ENCODE measurements around the gene MOSPD3.
A peak's percentile ranks its signal among the peaks of the same experiment; 100 is the strongest.

The MOSPD3 gene

DNA sequence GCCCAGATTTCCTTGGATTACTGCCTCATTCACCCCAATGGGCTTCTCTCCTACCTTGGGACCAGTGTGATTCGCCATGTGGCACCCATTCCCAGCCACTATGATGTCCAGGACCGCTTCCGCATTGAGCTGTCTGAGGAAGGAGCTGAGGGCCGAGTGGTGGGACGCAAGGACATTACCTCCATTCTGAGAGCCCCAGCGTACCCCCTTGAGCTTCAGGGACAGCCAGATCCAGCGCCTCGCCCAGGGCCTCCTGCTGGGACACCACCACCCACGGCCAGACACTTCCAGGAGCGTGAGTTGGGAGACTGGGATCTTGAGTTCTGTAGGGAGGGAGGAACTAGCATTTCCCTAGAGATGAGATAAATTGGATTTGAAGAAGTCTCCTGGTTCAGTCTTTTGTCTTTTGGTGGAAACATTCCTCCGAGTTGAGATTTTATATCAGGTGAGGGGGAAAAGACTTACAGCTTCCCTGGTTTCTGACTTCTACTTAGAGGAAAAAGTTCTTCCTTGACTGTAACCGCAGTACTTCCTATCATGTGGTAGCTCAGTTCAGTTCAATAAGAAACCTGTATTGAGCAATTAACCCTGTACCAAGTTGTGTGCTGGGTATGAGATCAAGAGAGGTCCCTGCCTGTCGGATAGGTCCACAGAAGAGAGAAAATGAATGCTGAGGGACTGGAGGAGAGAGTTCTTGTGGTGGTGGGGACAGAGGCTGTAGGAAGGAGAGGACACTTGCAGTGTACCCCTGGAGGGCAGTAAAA lies 1.3 kb downstream of the MOSPD3 start:
- peaks cover 28% of the 10 kb centered on the region for H3K27me3 ChIP-seq (ENCODE audit: control insufficient read depth, low read length)

DNA sequence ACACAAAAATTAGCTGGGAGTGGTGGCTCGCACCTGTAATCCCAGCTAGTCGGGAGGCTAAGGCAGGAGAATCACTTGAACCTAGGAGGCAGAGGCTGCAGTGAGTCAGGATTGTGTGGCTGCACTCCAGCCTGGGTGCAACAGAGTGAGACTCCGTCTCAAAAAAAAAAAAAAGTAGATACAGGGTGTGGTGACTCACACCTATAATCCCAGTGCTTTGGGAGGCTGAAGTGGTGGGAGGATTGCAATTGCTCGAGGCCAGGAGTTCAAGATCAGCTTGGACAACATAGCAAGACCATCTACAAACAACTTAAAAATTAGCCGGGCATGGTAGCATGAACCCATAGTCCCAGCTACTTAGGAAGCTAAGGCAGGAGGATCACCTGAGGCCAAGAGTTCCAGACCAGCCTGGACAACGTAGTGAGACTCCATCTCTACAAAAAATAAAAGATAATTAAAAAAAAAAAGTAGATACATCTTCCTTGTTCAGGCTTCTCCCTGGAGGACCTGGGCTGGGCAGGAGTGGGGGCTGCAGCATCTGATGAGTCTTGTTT lies 2.0 kb downstream of the MOSPD3 start:
- Histone ChIP-seq H3F3A (ENCODE audit: control insufficient read depth, insufficient read depth) (peaks cover 6% of the 10 kb centered on the region), H3K4me2 (ENCODE audit: low read length) (no peak overlapping the region), H3K27ac (ENCODE audit: low read depth, low read length) (no peak overlapping the region), H3K9me2 (replicated peaks; ENCODE audit: control insufficient read depth, low read length) (no peaks in the 10 kb centered on the region), H4K20me1 (ENCODE audit: control insufficient read depth, insufficient read depth, low read depth, low read length) (no peaks in the 10 kb centered on the region), H3K79me2 (ENCODE audit: control insufficient read depth, low read length) (no peaks in the 10 kb centered on the region), H3K4me3 (ENCODE audit: low read length) (no peak overlapping the region), H3K9me3 (ENCODE audit: control insufficient read depth, insufficient read depth, low read length) (no peaks in the 10 kb centered on the region), H3K36me3 (ENCODE audit: control insufficient read depth, low read length) (no peaks in the 10 kb centered on the region), H3K27me3 (ENCODE audit: control insufficient read depth, low read length) (peaks cover 28% of the 10 kb centered on the region), H3K4me1 (ENCODE audit: control insufficient read depth, low read length) (peaks cover 11% of the 10 kb centered on the region)
- TF ChIP-seq, protein P1, sequence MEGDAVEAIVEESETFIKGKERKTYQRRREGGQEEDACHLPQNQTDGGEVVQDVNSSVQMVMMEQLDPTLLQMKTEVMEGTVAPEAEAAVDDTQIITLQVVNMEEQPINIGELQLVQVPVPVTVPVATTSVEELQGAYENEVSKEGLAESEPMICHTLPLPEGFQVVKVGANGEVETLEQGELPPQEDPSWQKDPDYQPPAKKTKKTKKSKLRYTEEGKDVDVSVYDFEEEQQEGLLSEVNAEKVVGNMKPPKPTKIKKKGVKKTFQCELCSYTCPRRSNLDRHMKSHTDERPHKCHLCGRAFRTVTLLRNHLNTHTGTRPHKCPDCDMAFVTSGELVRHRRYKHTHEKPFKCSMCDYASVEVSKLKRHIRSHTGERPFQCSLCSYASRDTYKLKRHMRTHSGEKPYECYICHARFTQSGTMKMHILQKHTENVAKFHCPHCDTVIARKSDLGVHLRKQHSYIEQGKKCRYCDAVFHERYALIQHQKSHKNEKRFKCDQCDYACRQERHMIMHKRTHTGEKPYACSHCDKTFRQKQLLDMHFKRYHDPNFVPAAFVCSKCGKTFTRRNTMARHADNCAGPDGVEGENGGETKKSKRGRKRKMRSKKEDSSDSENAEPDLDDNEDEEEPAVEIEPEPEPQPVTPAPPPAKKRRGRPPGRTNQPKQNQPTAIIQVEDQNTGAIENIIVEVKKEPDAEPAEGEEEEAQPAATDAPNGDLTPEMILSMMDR (IDR thresholded peaks at IDR 0.05; ENCODE audit: low read depth, low read length, poor library complexity, severe bottlenecking): no peak
- TF ChIP-seq EZH2phosphoT487 (IDR thresholded peaks at IDR 0.05; ENCODE audit: borderline replicate concordance, low read length): no peak

More for the DNA sequence above, 1.3 kb downstream of the MOSPD3 start:
- Histone ChIP-seq H3K79me2 (ENCODE audit: control insufficient read depth, low read length) (no peaks in the 10 kb centered on the region), H3K4me2 (ENCODE audit: low read length) (peak overlapping the region; percentile 81), H3K4me1 (ENCODE audit: control insufficient read depth, low read length) (peaks cover 11% of the 10 kb centered on the region), H4K20me1 (ENCODE audit: control insufficient read depth, insufficient read depth, low read depth, low read length) (no peaks in the 10 kb centered on the region), H3K36me3 (ENCODE audit: control insufficient read depth, low read length) (no peaks in the 10 kb centered on the region), H3K9me3 (ENCODE audit: control insufficient read depth, insufficient read depth, low read length) (no peaks in the 10 kb centered on the region), H3K27ac (ENCODE audit: low read depth, low read length) (no peak overlapping the region), H3K9me2 (replicated peaks; ENCODE audit: control insufficient read depth, low read length) (no peaks in the 10 kb centered on the region), H3K4me3 (ENCODE audit: low read length) (peak overlapping the region; percentile 76; the same call in 1 of the 2 replicates), H3F3A (ENCODE audit: control insufficient read depth, insufficient read depth) (peaks cover 6% of the 10 kb centered on the region)
- no peak for TF ChIP-seq EZH2phosphoT487 (IDR thresholded peaks at IDR 0.05; ENCODE audit: borderline replicate concordance, low read length)
- TF ChIP-seq, protein P1 (IDR thresholded peaks at IDR 0.05; ENCODE audit: low read depth, low read length, poor library complexity, severe bottlenecking): no peak

DNA sequence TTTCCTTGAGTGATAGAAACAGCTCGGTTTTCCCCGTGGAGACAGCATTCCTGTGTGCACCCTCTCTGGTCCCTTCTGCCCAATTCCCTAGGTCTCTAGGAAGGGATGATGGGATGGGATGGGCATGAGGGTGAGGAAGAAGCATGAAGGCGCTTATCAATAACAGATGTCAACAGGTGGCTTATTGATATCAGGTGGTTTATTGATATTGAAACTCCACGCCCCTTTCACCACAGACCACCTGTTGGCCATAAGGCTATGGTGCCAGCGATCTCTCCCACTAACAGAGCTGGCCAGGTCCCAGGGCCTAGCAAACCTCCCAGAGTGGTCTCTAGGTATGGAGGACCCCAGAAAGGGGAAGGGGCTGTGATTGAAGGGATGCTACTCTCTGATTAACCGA lies 7.9 kb downstream of the MOSPD3 start:
- H3K9me2 ChIP-seq (replicated peaks; ENCODE audit: control insufficient read depth, low read length): no peaks in the 10 kb centered on the region
- no peak for TF ChIP-seq EZH2phosphoT487 (IDR thresholded peaks at IDR 0.05; ENCODE audit: borderline replicate concordance, low read length)
- TF ChIP-seq, protein P1 (IDR thresholded peaks at IDR 0.05; ENCODE audit: low read depth, low read length, poor library complexity, severe bottlenecking): no peak
- no peaks in the 10 kb centered on the region for H3K36me3 ChIP-seq (ENCODE audit: control insufficient read depth, low read length)
- peaks cover 22% of the 10 kb centered on the region for H3K27me3 ChIP-seq (ENCODE audit: control insufficient read depth, low read length)
- H4K20me1 ChIP-seq (ENCODE audit: control insufficient read depth, insufficient read depth, low read depth, low read length): no peaks in the 10 kb centered on the region
- H3K79me2 ChIP-seq (ENCODE audit: control insufficient read depth, low read length): no peaks in the 10 kb centered on the region
- no peaks in the 10 kb centered on the region for H3K9me3 ChIP-seq (ENCODE audit: control insufficient read depth, insufficient read depth, low read length)
- H3K4me1 ChIP-seq (ENCODE audit: control insufficient read depth, low read length): no peaks in the 10 kb centered on the region
- no peak overlapping the region for H3K27ac ChIP-seq (ENCODE audit: low read depth, low read length)
- no peak overlapping the region for H3K4me2 ChIP-seq (ENCODE audit: low read length)
- H3K4me3 ChIP-seq (ENCODE audit: low read length): no peak overlapping the region
- peaks cover 4% of the 10 kb centered on the region; the same call in 1 of the 2 replicates for H3F3A ChIP-seq (ENCODE audit: control insufficient read depth, insufficient read depth)
